ENCODE data around the gene CDK4.

- no peak for TF ChIP-seq POLR2AphosphoS5 (IDR thresholded peaks at IDR 0.05; ENCODE audit: low read depth, low read length)
- no peak; the same call in 1 of the 2 replicates for TF ChIP-seq POLR2A (IDR thresholded peaks at IDR 0.05; ENCODE audit: low read depth, low read length)
- no peak for TF ChIP-seq SPI1 (IDR thresholded peaks at IDR 0.05; ENCODE audit: low read depth, low read length)
Measured at GRCh38 chr12:57769594-57769993, 17.5 kb upstream of the CDK4 start.
